Measurements from ENCODE around the gene KIF1A.

KIF1A gene

GRCh38 chr2:240819858-240820606 lies at the start of gene KIF1A:
KIF1A (minus strand) TSS chr2:240820219; CDS start chr2:240797752, 22,467 bp downstream.
- DNase-seq = no peak

GRCh38 chr2:240869109-240869955 lies 49.3 kb upstream of the KIF1A start:
- no peak for DNase-seq

- DNase-seq = peak; percentile 62
Observed at GRCh38 chr2:240868286-240869108, 48.5 kb upstream of the KIF1A start, which contains the start of gene AGXT. AGXT (plus strand) TSS chr2:240868824; CDS start chr2:240868866, 42 bp downstream.

- no peak for DNase-seq
Observed at GRCh38 chr2:240865391-240865790, 45.4 kb upstream of the KIF1A start.

- DNase-seq = no peak
Observed at GRCh38 chr2:240864475-240864874, 44.5 kb upstream of the KIF1A start.

GRCh38 chr2:240861547-240861946 lies 41.5 kb upstream of the KIF1A start:
- no peak for DNase-seq

- DNase-seq = no peak
Observed at GRCh38 chr2:240858871-240859270, 38.9 kb upstream of the KIF1A start.

- DNase-seq = no peak
Observed at GRCh38 chr2:240858321-240858720, 38.3 kb upstream of the KIF1A start.

GRCh38 chr2:240857039-240858008 lies 37.3 kb upstream of the KIF1A start:
- DNase-seq = no peak

- DNase-seq = no peak
Observed at GRCh38 chr2:240856151-240856980, 36.3 kb upstream of the KIF1A start.

GRCh38 chr2:240855670-240856069 lies 35.7 kb upstream of the KIF1A start:
- no peak for DNase-seq

- no peak for DNase-seq
Observed at GRCh38 chr2:240852671-240853314, 32.8 kb upstream of the KIF1A start.

- DNase-seq = peak; percentile 69
Observed at GRCh38 chr2:240851078-240851991, 31.3 kb upstream of the KIF1A start.

GRCh38 chr2:240850756-240851077 lies 30.7 kb upstream of the KIF1A start:
- no peak for DNase-seq

- DNase-seq = no peak
Observed at GRCh38 chr2:240850026-240850425, 30.0 kb upstream of the KIF1A start.

GRCh38 chr2:240848900-240849680 lies 29.1 kb upstream of the KIF1A start:
- DNase-seq = no peak

GRCh38 chr2:240847817-240848216 lies 27.8 kb upstream of the KIF1A start:
- no peak for DNase-seq

- no peak for DNase-seq
Observed at GRCh38 chr2:240846873-240847595, 27.0 kb upstream of the KIF1A start.
